ENCODE results near the gene YIPF2.

DNA sequence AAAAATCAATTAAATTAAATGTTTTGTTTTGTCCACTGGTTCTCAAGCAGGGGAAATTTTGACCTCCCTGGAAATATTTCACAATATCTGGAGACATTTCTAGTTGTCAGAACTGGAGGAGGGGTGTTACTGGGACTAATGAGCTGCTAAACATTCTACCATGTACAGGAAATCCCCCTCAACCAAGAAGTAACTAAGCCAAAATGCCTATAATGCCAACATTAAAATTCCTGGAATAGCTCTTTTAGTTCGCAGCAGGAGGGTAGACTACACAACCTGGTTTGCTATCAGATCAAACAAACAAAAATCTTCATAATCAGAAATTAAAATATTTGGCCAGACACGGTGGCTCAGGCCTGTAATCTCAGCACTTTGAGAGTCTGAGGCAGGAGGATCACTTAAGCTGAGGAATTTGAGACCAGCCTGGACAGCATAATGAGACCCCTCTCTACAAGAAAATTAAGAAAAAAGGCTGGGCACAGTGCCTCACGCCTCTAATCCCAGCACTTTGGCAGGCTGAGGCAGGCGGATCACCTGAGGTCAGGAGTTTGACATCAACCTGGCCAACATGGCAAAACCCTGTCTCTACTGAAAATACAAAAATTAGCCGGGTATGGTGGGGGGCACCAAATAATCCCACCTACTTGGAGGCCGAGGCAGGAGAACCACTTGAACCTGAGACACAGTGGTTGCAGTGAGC lies 18.7 kb upstream of the YIPF2 start:
- TF ChIP-seq, protein P1, sequence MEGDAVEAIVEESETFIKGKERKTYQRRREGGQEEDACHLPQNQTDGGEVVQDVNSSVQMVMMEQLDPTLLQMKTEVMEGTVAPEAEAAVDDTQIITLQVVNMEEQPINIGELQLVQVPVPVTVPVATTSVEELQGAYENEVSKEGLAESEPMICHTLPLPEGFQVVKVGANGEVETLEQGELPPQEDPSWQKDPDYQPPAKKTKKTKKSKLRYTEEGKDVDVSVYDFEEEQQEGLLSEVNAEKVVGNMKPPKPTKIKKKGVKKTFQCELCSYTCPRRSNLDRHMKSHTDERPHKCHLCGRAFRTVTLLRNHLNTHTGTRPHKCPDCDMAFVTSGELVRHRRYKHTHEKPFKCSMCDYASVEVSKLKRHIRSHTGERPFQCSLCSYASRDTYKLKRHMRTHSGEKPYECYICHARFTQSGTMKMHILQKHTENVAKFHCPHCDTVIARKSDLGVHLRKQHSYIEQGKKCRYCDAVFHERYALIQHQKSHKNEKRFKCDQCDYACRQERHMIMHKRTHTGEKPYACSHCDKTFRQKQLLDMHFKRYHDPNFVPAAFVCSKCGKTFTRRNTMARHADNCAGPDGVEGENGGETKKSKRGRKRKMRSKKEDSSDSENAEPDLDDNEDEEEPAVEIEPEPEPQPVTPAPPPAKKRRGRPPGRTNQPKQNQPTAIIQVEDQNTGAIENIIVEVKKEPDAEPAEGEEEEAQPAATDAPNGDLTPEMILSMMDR (conservative IDR thresholded peaks at IDR 0.05; ENCODE audit: low read depth, low read length), result no peak
- TF ChIP-seq BHLHE40 (IDR thresholded peaks at IDR 0.05; ENCODE audit: low read depth, low read length) (no peak), POLR2A (IDR thresholded peaks at IDR 0.05; ENCODE audit: low read depth, low read length) (no peak), CHD1 (IDR thresholded peaks at IDR 0.05; ENCODE audit: low read depth, low read length) (no peak), RFX5 (IDR thresholded peaks at IDR 0.05; ENCODE audit: low read depth, low read length) (no peak), MXI1 (IDR thresholded peaks at IDR 0.05; ENCODE audit: borderline replicate concordance, low read depth, low read length) (no peak)
- TF ChIP-seq, protein P2, sequence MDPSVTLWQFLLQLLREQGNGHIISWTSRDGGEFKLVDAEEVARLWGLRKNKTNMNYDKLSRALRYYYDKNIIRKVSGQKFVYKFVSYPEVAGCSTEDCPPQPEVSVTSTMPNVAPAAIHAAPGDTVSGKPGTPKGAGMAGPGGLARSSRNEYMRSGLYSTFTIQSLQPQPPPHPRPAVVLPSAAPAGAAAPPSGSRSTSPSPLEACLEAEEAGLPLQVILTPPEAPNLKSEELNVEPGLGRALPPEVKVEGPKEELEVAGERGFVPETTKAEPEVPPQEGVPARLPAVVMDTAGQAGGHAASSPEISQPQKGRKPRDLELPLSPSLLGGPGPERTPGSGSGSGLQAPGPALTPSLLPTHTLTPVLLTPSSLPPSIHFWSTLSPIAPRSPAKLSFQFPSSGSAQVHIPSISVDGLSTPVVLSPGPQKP (IDR thresholded peaks at IDR 0.05; ENCODE audit: borderline replicate concordance, low read depth, low read length), result no peak
- TF ChIP-seq, protein P3, sequence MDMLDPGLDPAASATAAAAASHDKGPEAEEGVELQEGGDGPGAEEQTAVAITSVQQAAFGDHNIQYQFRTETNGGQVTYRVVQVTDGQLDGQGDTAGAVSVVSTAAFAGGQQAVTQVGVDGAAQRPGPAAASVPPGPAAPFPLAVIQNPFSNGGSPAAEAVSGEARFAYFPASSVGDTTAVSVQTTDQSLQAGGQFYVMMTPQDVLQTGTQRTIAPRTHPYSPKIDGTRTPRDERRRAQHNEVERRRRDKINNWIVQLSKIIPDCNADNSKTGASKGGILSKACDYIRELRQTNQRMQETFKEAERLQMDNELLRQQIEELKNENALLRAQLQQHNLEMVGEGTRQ (IDR thresholded peaks at IDR 0.05; ENCODE audit: low read depth, low read length), result no peak
